Stromal cell of bone marrow (primary cell): ENCODE measurements around the gene SMAD3.
A peak's percentile ranks its signal among the peaks of the same experiment; 100 is the strongest.

Source experiments
- DNase-seq: peaks from one replicate; pipeline ENCODE4 v3.0.0-alpha.2; 2012; ENCODE audit warnings: low read depth

The SMAD3 gene

GRCh38 chr15:67036775-67037555 is 28.4 kb upstream of the SMAD3 start:
- no peak for DNase-seq

DNA sequence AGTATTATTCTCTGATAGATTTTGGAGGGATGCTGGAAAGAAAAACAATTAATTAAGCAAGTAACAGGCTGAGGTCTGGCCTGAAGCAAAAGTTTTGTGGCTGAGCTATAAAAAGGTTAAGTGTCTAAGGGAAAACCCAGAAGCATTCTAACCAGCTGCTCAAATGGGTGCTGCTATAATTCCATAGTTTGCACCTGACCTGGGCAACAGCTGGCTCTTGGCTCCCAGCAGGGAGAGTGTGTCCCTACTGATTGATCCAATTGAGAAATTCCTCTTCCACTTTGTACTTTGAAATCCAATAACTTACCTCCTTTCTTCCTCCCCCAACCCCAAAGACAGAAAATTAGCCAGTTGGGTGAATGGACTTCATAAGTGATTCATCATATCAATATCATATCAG is 27.7 kb upstream of the SMAD3 start:
- no peak for DNase-seq

GRCh38 chr15:67038736-67039135 is 26.7 kb upstream of the SMAD3 start:
- DNase-seq: no peak

- DNase-seq: no peak
Observed at GRCh38 chr15:67039384-67040075, 25.9 kb upstream of the SMAD3 start.

GRCh38 chr15:67040277-67040676 is 25.1 kb upstream of the SMAD3 start:
- no peak for DNase-seq

DNA sequence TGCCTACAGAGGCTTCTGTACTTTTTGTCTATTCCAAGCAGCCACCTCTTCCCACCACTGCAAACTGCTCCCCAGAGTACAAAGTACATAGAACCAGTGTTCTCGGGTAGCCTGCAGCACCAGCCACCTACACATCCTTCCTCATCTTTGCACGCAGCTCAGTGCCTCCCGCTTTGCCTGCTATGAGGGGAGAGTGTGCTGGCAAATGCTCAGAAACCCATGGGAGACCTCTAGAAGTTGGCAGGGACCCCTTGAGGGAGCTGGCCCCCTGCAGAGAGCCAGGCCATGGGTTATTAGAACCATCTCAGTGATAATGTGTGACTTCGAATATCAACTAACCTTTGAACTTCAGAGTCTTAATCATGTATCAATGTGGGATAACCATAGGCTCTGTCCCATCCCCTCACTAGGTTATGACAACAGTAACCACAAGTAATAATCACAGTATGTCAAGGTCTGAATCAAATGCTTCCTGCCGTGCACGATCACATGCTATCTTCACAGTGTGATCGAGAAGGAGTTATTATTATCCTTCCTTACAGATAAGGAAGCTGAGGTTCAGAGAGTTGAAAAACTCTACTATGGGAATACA is 22.8 kb upstream of the SMAD3 start:
- no peak for DNase-seq

GRCh38 chr15:67043939-67044771 is 21.2 kb upstream of the SMAD3 start:
- peak; percentile 65 for DNase-seq

GRCh38 chr15:67047149-67047661 is 18.2 kb upstream of the SMAD3 start:
- no peak for DNase-seq

- peak; percentile 40 for DNase-seq
Observed at GRCh38 chr15:67048281-67049279, 16.8 kb upstream of the SMAD3 start.

DNA sequence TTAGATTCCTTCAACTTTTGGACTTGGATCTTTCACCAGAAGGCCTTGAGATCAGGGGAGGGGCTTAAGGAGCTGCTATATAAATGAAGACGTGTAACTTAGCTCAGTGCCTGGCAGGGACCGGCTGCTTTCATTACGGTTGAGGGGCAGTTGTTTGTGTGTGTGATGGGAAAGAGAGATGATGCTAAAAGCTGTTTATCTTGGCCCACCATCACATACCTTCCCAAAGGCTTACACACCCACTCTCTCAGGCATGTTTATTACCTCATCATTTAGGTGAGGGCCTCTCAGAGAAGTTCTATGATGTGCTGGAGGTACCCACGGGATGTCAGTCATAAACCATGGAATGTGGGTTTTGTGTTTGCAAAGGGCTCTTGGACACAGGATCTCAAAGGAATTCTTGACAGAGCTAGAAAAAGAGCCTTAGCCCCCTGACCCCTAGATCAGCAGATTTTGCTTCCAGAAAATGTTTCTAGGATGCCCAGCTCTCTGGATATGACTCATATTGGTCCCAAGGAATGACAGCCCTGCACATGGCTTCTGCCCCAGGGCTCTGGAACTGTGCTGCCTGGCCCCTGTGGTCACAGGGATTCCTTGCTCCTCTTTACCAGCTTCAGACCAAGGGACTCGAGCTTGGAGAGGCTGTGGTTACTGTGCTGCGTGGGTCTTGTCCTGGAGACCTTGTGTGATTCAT is 15.9 kb upstream of the SMAD3 start:
- peak; percentile 55 for DNase-seq

DNA sequence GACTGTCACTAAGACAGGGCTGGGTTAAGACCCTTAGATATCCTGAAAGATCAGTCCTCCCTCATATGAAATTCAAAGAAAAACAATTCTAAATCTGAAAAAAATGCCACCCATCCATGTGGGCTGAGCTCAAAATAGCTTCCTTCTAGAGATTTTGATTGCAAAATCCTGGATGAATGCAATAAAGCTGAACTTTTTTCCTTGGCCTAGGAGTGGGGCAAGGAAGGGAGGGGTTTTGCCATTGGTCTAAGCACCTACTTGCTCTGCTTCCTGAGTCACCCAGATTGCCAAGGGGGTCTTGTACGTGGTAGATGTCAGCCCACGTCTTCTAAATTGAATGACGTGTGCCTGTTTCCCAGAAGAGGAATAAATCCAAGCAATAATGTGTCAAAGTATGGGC is 15.3 kb upstream of the SMAD3 start:
- peak; percentile 63 for DNase-seq

- DNase-seq: no peak
Observed at GRCh38 chr15:67050522-67051087, 14.8 kb upstream of the SMAD3 start.

- no peak for DNase-seq
Observed at GRCh38 chr15:67051088-67052045, 14.0 kb upstream of the SMAD3 start.

- no peak for DNase-seq
Observed at GRCh38 chr15:67054676-67055075, 10.7 kb upstream of the SMAD3 start.

DNA sequence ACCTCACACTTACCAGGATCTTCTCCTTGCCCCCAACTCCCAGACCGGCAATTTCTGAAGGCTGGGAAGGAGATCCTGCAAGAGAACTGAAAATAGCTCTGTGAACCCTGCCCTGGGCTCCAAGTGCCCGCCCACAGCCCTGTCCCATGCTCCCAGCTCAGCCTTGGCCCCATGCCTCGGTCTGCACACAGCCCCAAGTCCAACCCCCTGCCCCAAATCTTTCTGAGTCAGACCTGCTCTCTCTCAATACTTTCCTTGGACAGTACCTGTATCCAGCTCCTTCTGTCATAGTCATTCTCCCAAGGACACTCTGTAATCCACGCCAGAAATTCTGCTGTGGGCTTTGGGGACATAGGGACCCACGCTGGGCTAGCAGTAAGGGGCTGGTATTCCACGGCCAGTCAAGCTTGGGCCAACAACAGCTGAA is 6.3 kb upstream of the SMAD3 start:
- DNase-seq: no peak

GRCh38 chr15:67061811-67062368 is 3.5 kb upstream of the SMAD3 start:
- no peak for DNase-seq

GRCh38 chr15:67062369-67062985 is 2.9 kb upstream of the SMAD3 start:
- no peak for DNase-seq
